Measurements from ENCODE around the gene EML1.

Gene EML1

DNA sequence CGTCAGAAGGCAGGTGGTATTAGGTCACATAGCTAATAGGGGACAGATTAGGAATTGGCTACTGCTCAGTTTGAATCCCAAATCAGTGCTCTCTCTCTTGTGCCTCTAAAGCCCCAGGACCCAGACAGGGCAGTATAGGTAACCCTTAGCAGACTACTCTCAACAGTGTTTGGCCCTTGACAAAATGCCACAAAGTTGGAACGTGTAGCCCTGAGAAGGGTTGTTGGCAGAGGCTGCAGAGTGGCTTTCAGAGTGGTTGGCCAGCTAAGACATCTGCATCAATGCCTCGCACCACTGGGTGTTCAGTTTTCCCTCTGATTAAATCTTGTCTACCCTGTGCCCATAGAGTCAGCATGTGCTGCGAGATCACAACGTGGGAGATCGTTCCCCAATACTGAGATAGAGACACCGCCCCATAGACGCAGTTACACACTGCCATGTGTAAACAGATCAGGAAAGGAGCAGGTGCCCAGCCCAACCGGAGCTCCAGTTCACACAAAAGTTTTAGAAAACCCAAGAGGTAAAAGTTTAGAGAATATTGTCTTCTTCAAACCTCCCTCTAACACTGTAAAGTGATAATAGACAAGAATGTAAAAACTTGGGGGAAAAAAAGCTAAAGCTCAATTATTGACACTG lies 48.3 kb downstream of the EML1 start:
- H3K4me1 ChIP-seq (ENCODE audit: control insufficient read depth, insufficient read depth, low read length, poor library complexity, severe bottlenecking) = no peaks in the 10 kb centered on the region
- no peaks in the 10 kb centered on the region for H3K36me3 ChIP-seq (ENCODE audit: control insufficient read depth, insufficient read depth, low read length)
- H3K27ac ChIP-seq (ENCODE audit: insufficient read depth, low read length, poor library complexity, severe bottlenecking) = no peak overlapping the region
- H3K4me3 ChIP-seq (ENCODE audit: insufficient read depth, low read depth, low read length, poor library complexity, severe bottlenecking) = no peak overlapping the region
- H3K27me3 ChIP-seq (replicated peaks; ENCODE audit: control insufficient read depth, insufficient read depth, low read length, poor library complexity, severe bottlenecking) = peaks cover 13% of the 10 kb centered on the region
- DNase-seq = no peak
- no peaks in the 10 kb centered on the region for H3K9me3 ChIP-seq (ENCODE audit: control insufficient read depth, low read length)

DNA sequence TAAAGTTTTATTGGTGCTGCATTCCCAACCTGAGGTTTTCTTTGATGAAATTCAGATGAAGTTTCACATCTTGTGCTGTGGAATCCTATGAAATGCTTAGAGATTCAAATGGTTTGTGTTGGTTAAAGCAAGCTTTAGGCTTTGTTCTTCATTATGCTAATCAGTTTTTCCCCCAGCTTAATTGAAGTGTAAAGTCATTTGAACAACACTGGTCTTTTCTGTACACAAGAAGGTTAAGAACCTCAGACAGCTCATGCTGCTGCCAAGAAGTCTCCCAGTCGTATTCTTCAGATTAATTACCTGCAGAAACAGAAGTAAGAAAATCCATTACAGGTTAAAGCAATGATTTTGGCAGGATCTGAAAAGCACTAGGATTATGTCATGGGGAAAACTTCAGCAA lies 48.9 kb downstream of the EML1 start:
- Histone ChIP-seq H3K27ac (ENCODE audit: insufficient read depth, low read length, poor library complexity, severe bottlenecking) (no peak overlapping the region), H3K9me3 (ENCODE audit: control insufficient read depth, low read length) (no peaks in the 10 kb centered on the region), H3K4me1 (ENCODE audit: control insufficient read depth, insufficient read depth, low read length, poor library complexity, severe bottlenecking) (no peaks in the 10 kb centered on the region), H3K36me3 (ENCODE audit: control insufficient read depth, insufficient read depth, low read length) (no peaks in the 10 kb centered on the region), H3K4me3 (ENCODE audit: insufficient read depth, low read depth, low read length, poor library complexity, severe bottlenecking) (no peak overlapping the region), H3K27me3 (replicated peaks; ENCODE audit: control insufficient read depth, insufficient read depth, low read length, poor library complexity, severe bottlenecking) (peaks cover 13% of the 10 kb centered on the region)
- DNase-seq = no peak

DNA sequence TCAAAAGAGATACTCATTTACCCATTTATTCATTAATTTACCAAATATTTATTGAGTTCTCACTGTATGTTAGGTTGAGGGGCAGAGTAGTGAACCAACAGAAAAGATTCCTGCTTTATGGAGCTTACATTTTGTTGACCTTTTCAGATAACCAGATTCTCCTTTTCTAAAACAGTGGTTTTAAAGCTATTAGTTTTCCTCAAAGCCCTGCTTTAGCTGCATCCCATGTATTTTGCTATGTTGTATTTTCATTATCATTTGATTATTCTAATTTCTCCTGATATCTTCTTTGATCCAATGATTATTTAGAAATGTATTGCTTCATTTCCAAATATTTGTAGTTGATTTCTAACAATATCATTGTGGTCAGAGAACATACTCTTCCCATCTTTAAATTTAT lies 53.6 kb downstream of the EML1 start:
- no peak overlapping the region for H3K27ac ChIP-seq (ENCODE audit: insufficient read depth, low read length, poor library complexity, severe bottlenecking)

DNA sequence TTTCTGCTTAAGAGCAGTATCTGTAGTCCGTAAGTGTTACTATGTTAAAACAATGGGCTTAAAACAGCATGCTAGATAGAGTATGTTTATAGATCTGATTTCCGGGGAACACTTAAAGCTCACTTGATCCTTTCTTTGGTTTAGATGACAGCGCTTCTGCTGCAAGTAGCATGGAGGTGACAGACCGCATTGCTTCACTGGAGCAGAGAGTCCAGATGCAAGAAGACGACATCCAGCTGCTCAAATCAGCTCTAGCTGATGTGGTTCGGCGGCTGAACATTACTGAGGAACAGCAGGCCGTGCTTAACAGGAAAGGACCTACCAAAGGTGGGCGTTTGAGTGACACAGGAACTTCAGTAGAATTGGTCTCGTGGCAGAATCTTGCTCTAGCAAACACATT lies 57.5 kb downstream of the EML1 start:
- Histone ChIP-seq H3K4me1 (ENCODE audit: control insufficient read depth, insufficient read depth, low read length, poor library complexity, severe bottlenecking) (no peaks in the 10 kb centered on the region), H3K4me3 (ENCODE audit: insufficient read depth, low read depth, low read length, poor library complexity, severe bottlenecking) (no peak overlapping the region), H3K9me3 (ENCODE audit: control insufficient read depth, low read length) (no peaks in the 10 kb centered on the region), H3K27ac (ENCODE audit: insufficient read depth, low read length, poor library complexity, severe bottlenecking) (no peak overlapping the region), H3K36me3 (ENCODE audit: control insufficient read depth, insufficient read depth, low read length) (no peaks in the 10 kb centered on the region), H3K27me3 (replicated peaks; ENCODE audit: control insufficient read depth, insufficient read depth, low read length, poor library complexity, severe bottlenecking) (no peaks in the 10 kb centered on the region)
- no peak for DNase-seq

More for the DNA sequence above, 53.6 kb downstream of the EML1 start:
- no peak for DNase-seq
- H3K36me3 ChIP-seq (ENCODE audit: control insufficient read depth, insufficient read depth, low read length) = no peaks in the 10 kb centered on the region
- H3K4me1 ChIP-seq (ENCODE audit: control insufficient read depth, insufficient read depth, low read length, poor library complexity, severe bottlenecking) = no peaks in the 10 kb centered on the region
- H3K4me3 ChIP-seq (ENCODE audit: insufficient read depth, low read depth, low read length, poor library complexity, severe bottlenecking) = no peak overlapping the region
- no peaks in the 10 kb centered on the region for H3K9me3 ChIP-seq (ENCODE audit: control insufficient read depth, low read length)
- no peaks in the 10 kb centered on the region for H3K27me3 ChIP-seq (replicated peaks; ENCODE audit: control insufficient read depth, insufficient read depth, low read length, poor library complexity, severe bottlenecking)

DNA sequence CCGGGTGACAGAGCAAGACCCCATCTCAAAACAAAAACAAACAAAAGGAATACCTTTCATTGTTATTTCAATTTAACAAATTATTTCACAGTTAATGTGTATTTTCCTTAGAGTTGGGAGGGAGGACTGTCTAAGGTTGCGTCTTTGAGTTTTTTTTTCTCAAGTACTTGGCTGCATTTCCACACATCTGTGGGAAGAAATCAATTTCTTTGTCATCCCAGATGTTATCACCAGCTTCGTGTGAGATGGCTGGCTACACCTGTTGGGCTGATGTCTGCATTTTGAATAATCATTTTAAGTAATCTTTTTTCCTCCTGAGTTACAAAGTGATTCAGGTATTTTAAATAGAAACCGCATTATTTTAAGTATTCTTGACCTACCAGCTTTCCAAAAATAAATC lies 59.4 kb downstream of the EML1 start:
- Histone ChIP-seq H3K9me3 (ENCODE audit: control insufficient read depth, low read length) (no peaks in the 10 kb centered on the region), H3K27ac (ENCODE audit: insufficient read depth, low read length, poor library complexity, severe bottlenecking) (no peak overlapping the region), H3K36me3 (ENCODE audit: control insufficient read depth, insufficient read depth, low read length) (no peaks in the 10 kb centered on the region), H3K27me3 (replicated peaks; ENCODE audit: control insufficient read depth, insufficient read depth, low read length, poor library complexity, severe bottlenecking) (no peaks in the 10 kb centered on the region), H3K4me3 (ENCODE audit: insufficient read depth, low read depth, low read length, poor library complexity, severe bottlenecking) (no peak overlapping the region), H3K4me1 (ENCODE audit: control insufficient read depth, insufficient read depth, low read length, poor library complexity, severe bottlenecking) (no peaks in the 10 kb centered on the region)
- DNase-seq = no peak

DNA sequence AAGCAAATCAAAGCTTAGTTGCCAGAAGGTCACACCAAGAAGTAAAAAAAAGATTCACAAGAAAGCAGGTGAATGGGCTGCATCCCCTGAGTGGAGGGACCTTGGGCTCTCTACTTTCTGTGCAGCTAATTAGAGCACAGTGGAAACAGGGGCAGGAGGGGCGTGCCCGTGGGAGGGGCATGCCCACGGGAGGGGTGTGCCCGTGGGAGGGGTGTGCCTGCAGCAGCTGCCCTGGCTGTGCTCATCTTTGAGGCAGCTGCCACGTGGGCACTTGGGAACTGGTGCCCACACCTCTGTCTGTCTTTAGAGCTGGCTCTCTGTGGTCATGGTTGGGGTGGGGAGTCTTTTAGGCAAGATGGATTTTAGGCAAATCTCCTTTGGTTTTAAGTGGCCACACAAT lies 60.0 kb downstream of the EML1 start:
- no peaks in the 10 kb centered on the region for H3K36me3 ChIP-seq (ENCODE audit: control insufficient read depth, insufficient read depth, low read length)
- no peak overlapping the region for H3K4me3 ChIP-seq (ENCODE audit: insufficient read depth, low read depth, low read length, poor library complexity, severe bottlenecking)
- H3K9me3 ChIP-seq (ENCODE audit: control insufficient read depth, low read length) = no peaks in the 10 kb centered on the region
- H3K27me3 ChIP-seq (replicated peaks; ENCODE audit: control insufficient read depth, insufficient read depth, low read length, poor library complexity, severe bottlenecking) = no peaks in the 10 kb centered on the region
- H3K4me1 ChIP-seq (ENCODE audit: control insufficient read depth, insufficient read depth, low read length, poor library complexity, severe bottlenecking) = no peaks in the 10 kb centered on the region
- no peak for DNase-seq
- H3K27ac ChIP-seq (ENCODE audit: insufficient read depth, low read length, poor library complexity, severe bottlenecking) = no peak overlapping the region

DNA sequence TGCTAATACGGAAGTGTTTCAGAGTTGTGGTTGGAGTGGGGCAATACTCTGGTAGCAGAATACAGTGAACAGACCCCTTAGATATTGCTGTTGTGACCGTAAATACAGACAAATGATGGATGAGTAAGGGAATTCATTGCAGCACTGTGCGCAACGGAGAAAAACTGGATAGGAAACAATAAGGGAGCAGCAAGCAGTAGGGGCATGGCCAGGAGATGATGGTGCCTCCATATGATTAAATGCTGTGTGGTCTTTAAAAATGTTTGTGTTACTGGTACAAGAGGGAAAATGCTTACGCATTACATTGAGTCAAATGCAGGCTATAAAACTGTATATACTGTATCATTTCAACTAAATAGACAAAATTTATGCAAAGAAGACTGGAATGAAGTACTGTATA lies 61.6 kb downstream of the EML1 start:
- Histone ChIP-seq H3K9me3 (ENCODE audit: control insufficient read depth, low read length) (no peaks in the 10 kb centered on the region), H3K27me3 (replicated peaks; ENCODE audit: control insufficient read depth, insufficient read depth, low read length, poor library complexity, severe bottlenecking) (no peaks in the 10 kb centered on the region), H3K4me3 (ENCODE audit: insufficient read depth, low read depth, low read length, poor library complexity, severe bottlenecking) (no peak overlapping the region), H3K36me3 (ENCODE audit: control insufficient read depth, insufficient read depth, low read length) (no peaks in the 10 kb centered on the region), H3K4me1 (ENCODE audit: control insufficient read depth, insufficient read depth, low read length, poor library complexity, severe bottlenecking) (no peaks in the 10 kb centered on the region), H3K27ac (ENCODE audit: insufficient read depth, low read length, poor library complexity, severe bottlenecking) (no peak overlapping the region)
- no peak for DNase-seq

DNA sequence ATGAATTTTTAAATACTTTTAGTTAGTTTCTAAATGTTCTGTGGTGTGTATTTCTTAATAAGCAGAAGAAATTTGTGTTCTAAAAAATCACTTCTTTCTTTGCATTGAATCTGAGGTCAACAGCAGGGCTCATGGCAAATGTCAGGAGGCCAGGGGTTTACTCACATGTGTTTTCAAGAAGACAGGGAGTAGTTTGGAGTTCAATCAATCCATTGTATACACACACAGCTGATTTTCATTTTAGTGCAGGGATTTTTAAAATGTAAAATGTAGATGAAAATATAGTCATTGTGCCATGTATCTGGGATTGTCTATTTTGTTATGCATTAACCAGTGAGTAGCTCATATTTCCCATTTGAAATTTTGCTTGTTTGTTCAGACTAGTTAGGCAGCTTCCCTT lies 62.1 kb downstream of the EML1 start:
- Histone ChIP-seq H3K27ac (ENCODE audit: insufficient read depth, low read length, poor library complexity, severe bottlenecking) (no peak overlapping the region), H3K27me3 (replicated peaks; ENCODE audit: control insufficient read depth, insufficient read depth, low read length, poor library complexity, severe bottlenecking) (no peaks in the 10 kb centered on the region)

DNA sequence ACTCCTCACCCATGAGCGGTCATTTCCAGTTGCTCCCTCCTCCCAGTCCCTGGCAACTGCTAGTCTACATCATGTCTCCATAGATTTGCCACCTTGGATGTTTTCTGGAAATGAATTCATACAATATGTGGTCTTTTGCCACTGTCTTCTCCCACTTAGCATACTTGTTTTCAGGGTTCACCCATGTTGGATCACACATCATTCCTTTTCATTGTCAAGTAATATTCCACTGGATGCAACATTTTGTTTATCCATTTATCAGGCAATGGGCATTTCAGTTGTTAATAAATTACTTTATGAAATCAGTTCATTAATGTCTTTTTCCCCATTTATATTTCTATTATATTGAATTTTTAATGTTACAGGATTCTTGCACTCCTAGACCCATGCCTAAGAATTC lies 64.3 kb downstream of the EML1 start:
- Histone ChIP-seq H3K4me1 (ENCODE audit: control insufficient read depth, insufficient read depth, low read length, poor library complexity, severe bottlenecking) (no peaks in the 10 kb centered on the region), H3K27me3 (replicated peaks; ENCODE audit: control insufficient read depth, insufficient read depth, low read length, poor library complexity, severe bottlenecking) (no peaks in the 10 kb centered on the region), H3K27ac (ENCODE audit: insufficient read depth, low read length, poor library complexity, severe bottlenecking) (no peak overlapping the region), H3K4me3 (ENCODE audit: insufficient read depth, low read depth, low read length, poor library complexity, severe bottlenecking) (no peak overlapping the region), H3K36me3 (ENCODE audit: control insufficient read depth, insufficient read depth, low read length) (no peaks in the 10 kb centered on the region), H3K9me3 (ENCODE audit: control insufficient read depth, low read length) (no peaks in the 10 kb centered on the region)
- no peak for DNase-seq

More for the DNA sequence above, 62.1 kb downstream of the EML1 start:
- Histone ChIP-seq H3K4me1 (ENCODE audit: control insufficient read depth, insufficient read depth, low read length, poor library complexity, severe bottlenecking) (no peaks in the 10 kb centered on the region), H3K4me3 (ENCODE audit: insufficient read depth, low read depth, low read length, poor library complexity, severe bottlenecking) (no peak overlapping the region), H3K9me3 (ENCODE audit: control insufficient read depth, low read length) (no peaks in the 10 kb centered on the region), H3K36me3 (ENCODE audit: control insufficient read depth, insufficient read depth, low read length) (no peaks in the 10 kb centered on the region)
- DNase-seq = no peak

DNA sequence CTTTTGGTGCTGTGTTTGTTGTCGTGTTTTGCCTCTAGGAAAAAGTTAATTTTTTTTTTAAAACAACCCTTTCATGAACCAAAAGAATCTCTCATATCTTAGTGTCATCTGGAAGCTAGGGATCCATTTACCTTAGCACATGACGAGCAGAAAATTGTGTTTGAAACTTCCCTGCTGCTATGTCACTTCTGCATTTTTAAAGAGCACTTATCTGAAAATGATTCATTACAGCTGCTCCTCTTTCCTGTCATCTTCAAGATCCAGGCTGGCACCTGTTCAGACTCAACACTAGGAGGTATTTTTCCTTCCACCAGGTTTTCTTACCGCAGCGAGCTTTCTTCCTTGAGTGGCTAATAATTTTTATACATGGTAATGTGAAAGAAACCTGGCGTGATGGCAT lies 67.0 kb downstream of the EML1 start:
- Histone ChIP-seq H3K27me3 (replicated peaks; ENCODE audit: control insufficient read depth, insufficient read depth, low read length, poor library complexity, severe bottlenecking) (no peaks in the 10 kb centered on the region), H3K9me3 (ENCODE audit: control insufficient read depth, low read length) (no peaks in the 10 kb centered on the region), H3K36me3 (ENCODE audit: control insufficient read depth, insufficient read depth, low read length) (no peaks in the 10 kb centered on the region), H3K4me1 (ENCODE audit: control insufficient read depth, insufficient read depth, low read length, poor library complexity, severe bottlenecking) (no peaks in the 10 kb centered on the region), H3K4me3 (ENCODE audit: insufficient read depth, low read depth, low read length, poor library complexity, severe bottlenecking) (no peak overlapping the region), H3K27ac (ENCODE audit: insufficient read depth, low read length, poor library complexity, severe bottlenecking) (no peak overlapping the region)
- DNase-seq = no peak
